A549 treated with ZK216348 at 1 μM for 4 hours (cell line): ENCODE data around the gene HEBP2. TPM values are rescaled to one million over a fixed set of nuclear protein-coding genes. Genes with fewer than 3 reads are reported as not detected.

Experiments
- total RNA-seq: library from RNA; stranded (reverse); fragments of 200-300 nt; extraction: Qiagen RNA extraction; gene quantifications from 5 replicates; pipeline ENCODE4 v1.2.3, GENCODE V29; 2022; ENCODE audit warnings: low read depth

Gene HEBP2
- 21.1 to 40.5 TPM (median 37.4 TPM) in 5 replicates for total RNA-seq

GRCh38 chr6:138403801-138404665 lies at the start of gene HEBP2:
Gene HEBP2, plus strand, starts transcription at chr6:138404223. Its CDS starts 273 bp downstream, at chr6:138404496.

GRCh38 chr6:138377844-138378243 lies 26.2 kb upstream of the HEBP2 start, which contains the start of gene SMIM28:
Gene SMIM28, plus strand, starts transcription at chr6:138377905. Its CDS starts 168 bp downstream, at chr6:138378073.

Other genes starting within 250 kb of the HEBP2 start
- gene ARFGEF3, start 242.3 kb upstream of the HEBP2 start, total RNA-seq, result 0.45 to 0.61 TPM (median 0.48 TPM) in 5 replicates
- gene PBOV1, start 185.7 kb upstream of the HEBP2 start, total RNA-seq, result not detected in 5 replicates
- not detected in 5 replicates for gene SMIM28, start 26.3 kb upstream of the HEBP2 start, total RNA-seq
- gene NHSL1, start 95.3 kb downstream of the HEBP2 start, total RNA-seq, result 1.7 to 4.3 TPM (median 3.8 TPM) in 5 replicates